Activated CD8-positive, alpha-beta memory T cell treated with anti-CD3 and anti-CD28 coated beads, Interleukin-2, amount 50 U/mL, for 48 hours (primary cell): ENCODE data around the gene ANKMY1.

Source experiments
- DNase-seq: peaks from one replicate; pipeline ENCODE4 v3.0.0-alpha.2; 2020

The ANKMY1 gene

DNA sequence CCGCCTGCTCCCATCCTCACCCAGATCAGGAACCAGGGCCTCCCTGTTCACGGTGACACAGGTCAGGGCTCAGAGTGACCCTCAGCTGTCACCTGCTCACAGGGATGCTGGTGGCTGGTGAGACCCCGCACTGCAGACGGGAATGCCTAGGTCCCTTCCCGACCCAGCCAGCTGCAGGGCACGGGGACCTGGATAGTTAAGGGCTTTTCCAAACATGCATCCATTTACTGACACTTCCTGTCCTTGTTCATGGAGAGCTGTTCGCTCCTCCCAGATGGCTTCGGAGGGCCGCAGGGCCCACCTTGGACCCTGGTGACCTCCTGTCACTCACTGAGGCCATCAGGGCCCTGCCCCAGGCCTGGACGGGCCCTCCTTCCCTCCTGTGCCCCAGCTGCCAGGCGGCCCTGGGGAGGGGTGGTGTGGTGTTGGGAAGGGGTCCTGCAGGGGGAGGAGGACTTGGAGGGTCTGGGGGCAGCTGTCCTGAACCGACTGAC, 90.6 kb downstream of the ANKMY1 start:
- peak; percentile 45 for DNase-seq

DNA sequence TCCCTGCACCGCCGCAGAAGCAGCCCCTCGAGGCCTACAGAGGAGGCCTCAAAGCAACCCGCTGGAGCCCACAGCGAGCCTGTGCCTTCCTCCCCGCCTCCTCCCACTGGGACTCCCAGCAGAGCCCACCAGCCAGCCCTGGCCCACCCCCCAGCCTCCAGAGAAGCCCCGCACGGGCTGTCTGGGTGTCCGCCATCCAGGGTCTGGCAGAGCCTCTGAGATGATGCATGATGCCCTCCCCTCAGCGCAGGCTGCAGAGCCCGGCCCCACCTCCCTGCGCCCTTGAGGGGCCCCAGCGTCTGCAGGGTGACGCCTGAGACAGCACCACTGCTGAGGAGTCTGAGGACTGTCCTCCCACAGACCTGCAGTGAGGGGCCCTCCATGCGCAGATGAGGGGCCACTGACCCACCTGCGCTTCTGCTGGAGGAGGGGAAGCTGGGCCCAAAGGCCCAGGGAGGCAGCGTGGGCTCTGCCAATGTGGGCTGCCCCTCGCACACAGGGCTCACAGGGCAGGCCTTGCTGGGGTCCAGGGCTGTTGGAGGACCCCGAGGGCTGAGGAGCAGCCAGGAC, 91.1 kb downstream of the ANKMY1 start:
- DNase-seq, result peak; percentile 46

DNA sequence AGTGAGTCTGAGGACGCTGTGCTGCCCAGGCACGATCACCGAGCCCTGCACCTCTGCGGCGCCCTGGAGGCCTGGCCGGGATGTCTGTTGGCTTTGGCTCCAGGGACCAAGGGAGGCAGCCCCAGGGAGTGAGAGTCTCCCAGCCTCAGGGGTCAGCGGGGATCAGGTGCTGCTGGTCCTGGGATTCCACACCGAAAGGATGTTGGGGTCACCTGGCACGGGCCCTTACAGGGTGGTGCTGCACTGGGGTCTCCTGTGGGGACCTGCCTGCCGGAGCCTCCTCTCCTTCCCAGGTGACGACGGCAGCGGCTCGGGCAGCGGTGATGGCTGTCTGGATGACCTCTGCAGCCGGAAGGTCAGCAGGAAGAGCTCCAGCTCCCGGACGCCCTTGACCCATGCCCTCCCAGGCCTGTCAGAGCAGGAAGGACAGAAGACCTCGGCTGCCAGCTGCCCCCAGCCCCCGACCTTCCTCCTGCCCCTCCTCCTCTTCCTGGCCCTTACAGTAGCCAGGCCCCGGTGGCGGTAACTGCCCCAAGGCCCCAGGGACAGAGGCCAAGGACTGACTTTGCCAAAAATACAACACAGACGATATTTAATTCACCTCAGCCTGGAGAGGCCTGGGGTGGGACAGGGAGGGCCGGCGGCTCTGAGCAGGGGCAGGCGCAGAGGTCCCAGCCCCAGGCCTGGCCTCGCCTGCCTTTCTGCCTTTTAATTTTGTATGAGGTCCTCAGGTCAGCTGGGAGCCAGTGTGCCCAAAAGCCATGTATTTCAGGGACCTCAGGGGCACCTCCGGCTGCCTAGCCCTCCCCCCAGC, 91.8 kb downstream of the ANKMY1 start:
- no peak for DNase-seq

DNA sequence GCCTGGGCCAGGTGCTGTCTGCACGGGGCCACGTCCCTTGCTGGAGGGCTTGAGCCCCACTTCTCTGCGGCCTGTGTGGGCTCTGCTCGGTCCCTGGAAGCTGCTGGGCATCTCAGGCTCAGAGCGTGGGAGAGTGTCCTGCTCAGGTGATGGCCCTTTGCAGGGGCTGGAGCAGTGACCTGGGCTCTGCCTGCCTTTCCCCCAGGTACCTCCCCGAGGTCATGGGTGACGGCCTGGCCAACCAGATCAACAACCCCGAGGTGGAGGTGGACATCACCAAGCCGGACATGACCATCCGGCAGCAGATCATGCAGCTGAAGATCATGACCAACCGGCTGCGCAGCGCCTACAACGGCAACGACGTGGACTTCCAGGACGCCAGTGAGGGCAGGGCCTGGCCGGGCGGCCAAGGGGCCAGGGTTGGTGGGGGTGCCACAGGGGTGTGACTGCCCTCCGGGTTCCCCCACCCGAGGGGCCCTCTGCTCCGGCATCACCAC, 92.5 kb downstream of the ANKMY1 start:
- no peak for DNase-seq

DNA sequence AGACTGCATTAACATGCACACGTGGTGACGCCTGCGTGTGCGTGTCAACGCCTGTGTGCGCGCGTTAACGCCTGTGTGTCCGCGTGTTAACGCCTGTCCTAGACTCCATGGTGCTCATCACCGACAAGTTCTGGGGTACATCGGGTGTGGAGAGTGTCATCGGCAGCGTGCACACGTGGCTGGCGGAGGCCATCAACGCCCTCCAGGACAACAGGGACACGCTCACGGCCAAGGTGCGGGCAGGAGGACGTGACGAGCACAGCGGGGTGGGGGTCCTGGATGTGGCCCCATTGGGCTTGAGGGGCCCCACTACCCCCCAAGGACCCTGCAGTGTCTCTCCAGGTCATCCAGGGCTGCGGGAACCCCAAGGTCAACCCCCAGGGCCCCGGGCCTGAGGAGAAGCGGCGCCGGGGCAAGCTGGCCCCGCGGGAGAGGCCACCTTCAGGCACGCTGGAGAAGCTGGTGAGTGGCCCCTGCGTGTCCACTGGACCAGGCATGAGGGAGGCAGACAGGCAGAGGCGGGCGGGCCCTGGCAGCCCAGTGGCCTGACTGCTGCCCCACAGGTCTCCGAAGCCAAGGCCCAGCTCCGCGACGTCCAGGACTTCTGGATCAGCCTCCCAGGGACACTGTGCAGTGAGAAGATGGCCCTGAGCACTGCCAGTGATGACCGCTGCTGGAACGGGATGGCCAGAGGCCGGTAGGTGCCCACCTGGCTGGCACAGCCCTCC, 93.1 kb downstream of the ANKMY1 start:
- peak; percentile 45 for DNase-seq

DNA sequence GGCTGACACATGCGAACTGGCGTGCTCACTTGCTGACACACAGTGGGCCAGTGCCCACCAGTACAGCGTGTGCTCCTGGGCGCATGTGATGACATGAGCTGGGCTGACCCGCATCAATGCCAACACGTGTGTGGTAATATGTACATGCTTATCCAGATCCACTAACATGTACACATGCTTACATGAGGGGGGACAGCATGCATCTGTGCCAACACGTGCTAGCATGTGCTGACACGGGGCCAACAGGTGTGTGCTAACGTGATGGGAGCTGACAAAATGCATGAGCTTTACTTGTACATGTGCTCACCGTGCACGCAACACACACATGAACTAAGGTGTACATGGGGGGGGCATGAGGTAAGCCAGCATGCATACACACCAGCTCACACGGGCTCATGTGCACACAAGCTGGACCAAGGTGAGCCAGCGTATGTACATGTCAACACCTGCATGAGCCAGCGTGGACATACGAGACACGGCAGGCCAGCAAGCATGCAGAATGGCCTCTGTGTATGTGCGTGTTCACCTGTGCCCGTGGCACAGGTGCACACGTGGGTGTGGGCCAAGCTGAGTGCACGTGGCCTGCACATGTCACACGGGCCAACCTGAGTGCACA, 93.8 kb downstream of the ANKMY1 start:
- DNase-seq, result peak; percentile 42

DNA sequence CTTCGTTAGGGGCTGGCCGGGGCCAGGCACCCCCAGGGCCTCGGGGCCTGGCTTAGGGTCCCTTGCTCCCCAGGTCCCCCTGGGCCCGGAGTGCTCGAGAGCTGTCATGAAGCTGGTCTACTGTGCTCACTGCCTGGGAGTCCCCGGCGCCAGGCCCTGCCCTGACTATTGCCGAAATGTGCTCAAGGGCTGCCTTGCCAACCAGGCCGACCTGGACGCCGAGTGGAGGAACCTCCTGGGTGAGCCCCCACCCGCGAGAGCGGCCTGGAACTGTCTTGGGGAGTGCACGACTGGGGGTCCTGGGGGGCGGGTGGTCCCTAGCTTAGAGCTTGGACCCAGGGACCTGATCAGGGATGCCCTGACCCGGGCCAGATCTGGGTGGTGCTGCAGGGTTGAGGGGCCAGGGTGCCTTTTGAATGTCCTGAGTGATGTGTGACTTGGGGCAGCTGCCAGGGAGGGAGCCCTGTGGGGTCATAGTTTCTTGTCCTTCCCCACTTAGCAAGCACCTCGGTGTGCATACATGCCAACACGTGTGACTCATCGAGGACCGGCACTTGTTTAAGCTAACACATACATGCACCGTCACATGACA, 94.4 kb downstream of the ANKMY1 start:
- no peak for DNase-seq

DNA sequence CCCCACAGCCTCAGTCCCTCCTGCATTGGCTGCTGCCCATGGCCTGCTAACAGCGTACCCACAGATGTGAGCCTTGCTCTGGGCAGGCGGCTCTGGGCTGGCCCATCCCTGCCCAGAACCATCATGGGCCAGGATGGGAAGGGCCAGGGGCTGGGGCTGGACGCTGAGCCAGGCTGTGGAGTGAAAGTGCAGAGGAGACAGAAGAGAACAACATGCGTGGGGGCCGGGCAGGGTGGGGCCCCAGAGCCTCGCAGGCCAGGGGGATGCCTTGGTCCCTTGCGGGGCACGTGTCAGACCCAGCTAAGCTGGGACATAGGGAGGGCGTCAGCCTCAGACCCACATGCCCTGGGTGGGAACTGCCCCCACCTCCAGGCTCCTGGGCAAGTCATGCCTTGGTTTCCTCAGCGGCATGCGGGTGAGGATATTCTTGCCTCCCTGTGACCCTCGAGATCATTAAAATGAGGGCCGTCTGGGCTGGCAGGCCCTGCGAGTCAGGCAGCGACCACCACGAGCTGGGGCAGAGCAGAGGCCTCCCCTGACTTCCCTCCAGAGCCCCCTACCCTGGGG, 95.0 kb downstream of the ANKMY1 start:
- no peak for DNase-seq

DNA sequence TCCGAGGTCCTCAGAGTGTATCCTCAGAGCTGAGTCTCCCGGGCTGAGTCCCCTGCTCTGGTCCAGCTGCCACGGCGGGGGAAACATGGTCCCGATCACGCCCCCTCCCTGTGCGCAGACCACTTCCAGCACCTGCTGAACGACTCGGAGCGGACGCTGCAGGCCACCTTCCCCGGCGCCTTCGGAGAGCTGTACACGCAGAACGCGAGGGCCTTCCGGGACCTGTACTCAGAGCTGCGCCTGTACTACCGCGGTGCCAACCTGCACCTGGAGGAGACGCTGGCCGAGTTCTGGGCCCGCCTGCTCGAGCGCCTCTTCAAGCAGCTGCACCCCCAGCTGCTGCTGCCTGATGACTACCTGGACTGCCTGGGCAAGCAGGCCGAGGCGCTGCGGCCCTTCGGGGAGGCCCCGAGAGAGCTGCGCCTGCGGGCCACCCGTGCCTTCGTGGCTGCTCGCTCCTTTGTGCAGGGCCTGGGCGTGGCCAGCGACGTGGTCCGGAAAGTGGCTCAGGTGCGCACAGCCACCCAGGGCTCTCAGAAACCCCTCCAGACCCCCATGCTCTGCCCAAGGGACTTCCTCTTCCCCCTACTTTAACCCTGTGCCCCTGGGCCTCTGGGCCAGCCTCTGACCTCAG, 95.6 kb downstream of the ANKMY1 start:
- peak; percentile 43 for DNase-seq

DNA sequence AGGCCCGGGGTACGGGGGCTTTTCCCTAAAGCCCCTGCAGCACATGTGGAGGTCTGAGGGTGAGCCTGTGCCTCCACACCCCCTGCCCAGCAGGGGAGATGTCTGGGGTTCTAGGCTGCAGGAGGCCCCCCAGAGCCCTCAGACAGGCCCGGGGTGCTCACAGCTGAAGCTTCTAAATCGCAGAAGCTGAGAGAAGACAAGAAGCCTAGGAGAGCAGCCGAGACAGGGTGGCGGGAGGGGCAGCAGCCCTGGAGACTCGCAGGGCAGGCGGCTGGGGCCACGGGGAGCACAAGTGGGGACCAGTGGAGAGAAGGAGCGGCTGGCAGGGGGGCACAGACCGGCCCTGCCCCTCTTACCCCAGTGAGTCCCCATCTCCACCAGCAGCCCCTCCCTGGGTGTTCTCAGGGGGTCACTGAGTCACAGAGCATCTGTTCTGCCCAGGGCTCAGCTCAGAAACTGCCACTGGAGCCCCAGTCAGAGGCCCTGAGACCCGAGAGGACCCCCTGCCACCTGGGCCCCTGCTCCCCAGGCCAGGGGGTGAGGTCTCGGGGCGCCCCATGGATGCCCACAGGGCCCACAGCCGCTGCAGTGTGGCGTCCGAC, 96.2 kb downstream of the ANKMY1 start:
- no peak for DNase-seq

DNA sequence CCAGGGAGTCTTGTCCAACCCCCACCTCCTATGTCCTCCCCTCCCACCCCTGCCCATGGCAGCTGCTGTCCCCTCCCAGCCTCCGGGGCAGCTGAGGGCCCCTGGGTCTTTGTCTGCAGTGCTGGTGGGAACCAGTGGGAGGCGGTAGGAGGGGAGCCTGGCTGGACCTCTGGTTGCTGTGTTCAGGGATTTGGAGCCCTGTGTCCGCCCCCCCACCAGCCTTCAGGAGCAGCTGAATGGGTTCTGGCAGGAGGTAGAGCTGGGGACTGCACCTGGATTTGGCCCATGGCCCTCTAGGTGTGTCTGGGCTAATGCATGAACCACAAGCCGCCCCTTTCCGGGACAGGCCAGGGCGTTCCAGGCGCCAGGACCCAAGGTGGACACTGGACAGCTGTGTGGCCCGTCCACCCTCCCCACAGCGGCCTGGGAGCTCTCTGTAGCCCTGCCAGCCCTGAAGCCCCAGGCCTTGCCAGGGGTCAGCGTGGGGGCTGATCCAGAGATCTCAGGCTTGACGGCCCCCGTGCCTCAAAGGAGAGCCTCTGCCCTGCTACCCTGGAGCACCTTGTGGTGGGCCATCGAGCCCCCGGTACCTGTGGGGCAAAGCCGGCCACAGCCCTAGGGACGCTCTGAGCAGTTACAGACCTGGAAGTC, 96.9 kb downstream of the ANKMY1 start:
- DNase-seq, result no peak

DNA sequence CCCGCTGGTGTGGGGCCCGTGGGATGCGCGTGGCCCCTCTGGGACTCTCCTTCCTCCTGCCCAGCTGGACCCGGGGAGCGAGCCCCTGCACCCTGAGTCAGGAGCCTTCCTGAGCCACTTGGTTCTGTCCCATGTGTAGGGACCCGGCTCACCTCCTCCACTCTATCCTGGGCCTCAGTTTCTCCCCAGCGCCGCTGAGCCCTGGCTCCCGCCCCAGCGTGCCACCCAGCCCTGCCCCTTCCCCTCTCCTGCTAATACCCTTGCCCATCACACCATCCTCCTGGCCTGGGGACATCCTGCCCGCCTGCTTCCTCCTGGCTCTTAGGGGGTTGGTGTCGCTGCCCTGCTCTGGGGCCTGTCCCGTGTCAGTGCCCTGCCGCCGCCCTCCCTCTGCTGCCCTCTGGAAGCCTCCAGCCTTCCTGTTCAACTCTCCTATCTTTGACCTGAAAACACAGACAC, 97.5 kb downstream of the ANKMY1 start:
- no peak for DNase-seq

DNA sequence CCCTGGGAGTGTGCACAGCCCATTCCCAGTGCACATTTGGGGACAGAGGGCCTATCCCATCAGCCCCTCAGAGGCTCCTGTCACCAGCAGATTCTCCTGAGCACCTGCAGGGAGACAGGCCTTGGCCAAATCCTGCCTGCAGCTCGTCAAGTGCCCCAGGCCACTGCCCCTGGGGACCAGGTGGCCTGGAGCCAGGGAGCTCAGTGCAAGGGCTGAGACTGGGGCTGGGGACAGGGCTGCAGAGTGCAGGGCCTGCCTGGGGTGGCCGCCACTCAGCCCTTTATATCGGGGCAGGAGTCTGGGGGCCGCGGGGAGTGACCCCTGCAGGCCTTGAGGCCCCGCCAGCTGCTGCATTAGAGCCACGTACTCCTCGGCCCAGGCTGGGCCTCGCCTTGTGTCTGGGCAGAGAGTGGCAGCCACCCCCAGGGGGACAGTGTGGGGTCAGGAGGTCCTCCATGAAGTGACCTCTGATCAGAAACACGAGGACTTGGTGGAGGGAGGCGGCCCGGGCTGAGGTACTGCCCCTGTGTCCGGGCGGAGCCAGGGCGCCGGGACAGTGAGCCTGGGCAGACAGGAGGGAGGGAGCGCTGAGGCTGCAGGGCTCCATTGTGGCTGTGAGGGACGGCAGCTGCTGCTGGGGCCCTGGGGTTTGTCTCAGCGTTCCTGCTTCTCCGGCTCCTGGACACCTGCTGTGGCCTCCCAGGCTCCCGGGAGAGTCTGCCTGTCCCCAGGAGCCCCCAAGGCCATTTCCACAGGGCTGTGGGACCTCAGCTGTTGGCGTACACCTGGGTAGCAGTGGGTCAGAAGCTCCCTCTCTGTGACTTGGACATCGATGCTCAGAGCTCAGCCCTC, 98.2 kb downstream of the ANKMY1 start:
- DNase-seq, result no peak

DNA sequence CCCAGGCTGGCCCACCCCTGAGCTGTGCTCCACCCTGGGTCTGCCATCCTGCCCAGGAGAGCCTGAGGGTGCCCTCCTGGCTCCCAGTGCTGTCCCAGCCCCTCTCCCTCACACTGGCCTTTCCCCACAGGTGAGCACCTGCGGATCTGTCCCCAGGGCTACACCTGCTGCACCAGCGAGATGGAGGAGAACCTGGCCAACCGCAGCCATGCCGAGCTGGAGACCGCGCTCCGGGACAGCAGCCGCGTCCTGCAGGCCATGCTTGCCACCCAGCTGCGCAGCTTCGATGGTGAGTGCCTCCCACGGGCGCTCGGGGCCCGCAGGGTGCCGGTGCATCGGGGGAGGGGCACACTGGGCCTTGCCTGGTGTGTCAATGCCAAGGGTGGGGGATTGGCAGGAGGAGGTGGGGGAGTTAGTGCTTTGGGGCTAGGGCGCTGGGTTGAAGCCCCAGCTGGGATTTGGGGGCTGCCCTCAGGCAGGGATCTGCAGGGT, 98.8 kb downstream of the ANKMY1 start:
- DNase-seq, result no peak

DNA sequence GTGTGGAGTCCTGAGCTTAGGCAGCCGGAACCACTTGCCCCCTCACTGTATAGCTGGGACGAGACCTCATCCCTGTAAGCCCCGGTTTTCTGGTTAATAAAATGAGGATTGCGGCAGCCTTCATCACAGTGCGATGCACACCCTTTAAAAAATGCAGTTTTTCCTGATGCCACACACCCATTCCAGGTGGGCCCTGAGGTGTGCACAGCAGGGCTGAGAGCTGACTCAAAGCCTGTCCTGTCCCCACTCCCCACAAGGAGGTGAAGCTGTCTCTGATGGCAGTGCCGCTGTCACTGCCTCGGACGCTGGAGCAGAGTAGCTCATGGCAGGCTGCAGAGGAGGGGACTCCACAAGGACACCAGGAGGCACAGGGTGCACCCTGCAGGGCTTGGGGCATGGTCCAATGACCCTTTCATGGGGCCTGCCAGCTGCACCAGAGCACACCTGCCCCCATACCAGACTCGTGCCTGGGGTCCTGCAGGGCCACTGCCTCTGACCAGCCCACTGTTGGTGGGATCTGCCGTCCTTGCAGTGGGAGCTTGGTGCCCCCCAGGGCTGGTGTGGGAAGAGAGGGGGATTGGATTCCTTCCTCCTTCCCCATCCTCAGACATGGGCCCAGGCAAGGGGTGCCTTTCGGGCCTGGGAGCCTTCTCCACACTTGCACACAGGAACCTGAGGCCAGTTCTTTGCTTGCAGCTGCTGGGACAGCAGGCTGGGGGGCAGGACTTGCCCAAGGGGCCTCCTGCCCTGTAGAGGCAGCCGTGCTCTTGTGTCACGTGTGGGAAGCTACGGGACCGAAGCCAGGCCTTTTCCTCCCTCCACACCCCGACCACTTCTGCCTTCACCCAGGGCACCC, 99.5 kb downstream of the ANKMY1 start:
- no peak for DNase-seq

DNA sequence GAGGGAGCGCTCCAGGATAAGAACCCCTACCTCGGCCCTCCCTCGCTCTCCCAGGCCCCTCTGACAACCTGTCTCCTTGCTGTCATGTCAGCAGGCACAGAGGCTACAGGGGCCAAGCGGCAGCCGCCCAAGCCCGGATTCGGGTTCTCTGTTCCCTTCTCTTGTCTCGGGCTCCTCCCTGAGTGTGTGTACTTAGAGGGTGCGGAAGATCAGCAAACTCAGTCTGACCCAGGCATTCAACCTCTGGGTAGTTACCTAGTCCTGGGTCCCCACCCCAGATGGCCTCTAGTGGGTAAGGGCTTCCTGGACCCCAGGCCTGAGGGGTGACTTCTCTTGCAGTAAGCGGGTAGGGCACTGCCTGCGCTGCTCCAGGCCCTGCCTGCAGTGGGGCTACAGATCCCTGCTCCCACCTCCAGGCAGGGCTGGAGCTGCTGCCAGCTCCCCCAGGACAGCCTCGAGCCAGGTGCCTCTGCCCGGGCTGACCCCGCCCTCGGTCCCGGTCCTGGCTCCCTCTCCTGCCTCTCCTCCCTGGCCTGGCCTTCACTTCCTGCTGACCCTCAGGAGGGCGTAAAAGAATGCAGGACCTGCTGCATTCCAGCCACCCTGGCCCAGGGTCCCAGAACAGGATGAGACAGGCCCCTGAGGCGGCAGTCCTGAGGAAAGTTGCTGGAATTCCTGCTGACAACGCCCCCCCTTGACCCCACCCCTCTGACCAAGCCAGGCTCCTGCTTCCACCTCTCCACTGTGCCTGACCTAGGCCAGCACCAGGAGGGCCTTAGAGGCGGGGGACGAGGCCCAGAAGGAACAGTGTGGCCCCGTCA, 100.4 kb downstream of the ANKMY1 start:
- DNase-seq, result no peak

DNA sequence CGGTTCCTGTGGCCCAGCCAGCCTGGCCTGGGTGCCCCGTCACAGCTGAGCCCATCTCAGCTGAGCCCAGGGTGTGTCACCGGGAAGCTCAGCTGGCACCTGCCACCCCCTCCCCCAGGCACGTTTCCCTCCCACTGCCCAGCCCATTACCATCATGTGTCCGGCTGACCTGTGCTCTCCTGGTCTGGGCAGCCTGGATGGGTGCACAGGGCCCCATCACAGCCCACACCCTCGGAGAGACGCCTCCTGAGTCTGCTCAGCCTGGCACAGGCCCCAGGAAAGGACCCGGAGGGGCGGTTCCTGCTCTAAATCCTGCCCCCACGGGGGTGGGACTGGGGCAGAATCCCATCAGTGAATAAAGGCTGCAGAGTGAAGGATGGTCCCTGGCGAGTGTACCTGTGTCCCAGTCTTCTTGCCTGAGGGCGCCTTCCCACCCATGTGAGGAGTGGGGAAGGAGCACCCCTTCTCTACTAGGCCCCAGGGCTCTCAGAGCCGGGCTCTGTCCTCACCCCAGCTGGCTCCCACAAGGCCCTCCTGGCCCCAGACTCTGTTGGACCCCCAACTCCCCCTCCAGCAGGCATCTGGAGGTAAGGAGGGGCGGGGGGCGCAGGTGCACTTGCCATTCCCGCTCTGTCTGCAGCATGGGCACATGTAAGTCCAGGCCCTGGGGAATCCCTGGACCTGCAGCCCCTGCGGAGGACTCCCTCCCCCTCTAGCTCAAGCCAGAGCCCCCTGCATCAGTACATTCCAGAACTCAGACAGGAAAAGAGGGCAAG, 101.2 kb downstream of the ANKMY1 start:
- DNase-seq, result no peak
